Keratinocyte (primary cell): Measurements from ENCODE around the gene HOXB5. TPM values are rescaled to one million over a fixed set of nuclear protein-coding genes. Genes with fewer than 3 reads are reported as not detected.
A peak's percentile ranks its signal among the peaks of the same experiment; 100 is the strongest.

ENCODE experiments used
- DNase-seq: peaks from one replicate; pipeline ENCODE4 v3.0.0-alpha.2; 2011; ENCODE audit warnings: low read depth, missing footprints, low spot score
- FAIRE-seq: peaks from 2 replicates; lab custom pipeline; 2011; peaks lifted over from hg19 to GRCh38; lab: Jason Lieb, UNC
- H2AFZ ChIP-seq: 2 replicates; pipeline ENCODE4 v1.6.0; 2012; ENCODE audit warnings: low read length, control low read depth, inconsistent platforms; ENCODE audit not compliant: control insufficient read depth
- H3K27ac ChIP-seq: 2 replicates; pipeline ENCODE4 v1.5.1; 2011; ENCODE audit warnings: low read length; ENCODE audit not compliant: control insufficient read depth, insufficient read depth
- H3K27me3 ChIP-seq: 3 replicates; pipeline ENCODE4 v1.6.0; 2011; ENCODE audit warnings: low read length; ENCODE audit not compliant: control insufficient read depth, insufficient read depth; ENCODE audit errors: extremely low read depth
- H3K36me3 ChIP-seq, 2 experiments: 2 replicates in 1 of 2; 3 replicates in 1 of 2; pipeline ENCODE4 v1.5.1; 2011; ENCODE audit warnings: low read length in 2 of 2, mild to moderate bottlenecking in 1 of 2; ENCODE audit not compliant: control insufficient read depth in 2 of 2, insufficient read depth in 2 of 2; ENCODE audit errors: extremely low read depth in 1 of 2
- H3K4me1 ChIP-seq: 3 replicates; pipeline ENCODE4 v1.5.1; 2011; ENCODE audit warnings: low read length; ENCODE audit not compliant: control insufficient read depth, insufficient read depth; ENCODE audit errors: extremely low read depth
- H3K4me2 ChIP-seq: 3 replicates; pipeline ENCODE4 v1.6.0; 2011; ENCODE audit warnings: low read depth, low read length; ENCODE audit not compliant: control insufficient read depth, insufficient read depth; ENCODE audit errors: extremely low read depth
- H3K4me3 ChIP-seq, 3 experiments: fragments of 200-600 bp in 1 of 3; sonication (generic) in 1 of 3; 2 replicates in 2 of 3; 3 replicates in 1 of 3; pipeline ENCODE4 v1.5.1; 2011 to 2016; ENCODE audit warnings: low read length in 3 of 3, mild to moderate bottlenecking in 3 of 3, control low read depth in 2 of 3, inconsistent platforms in 1 of 3, low read depth in 1 of 3, mixed read lengths in 1 of 3, mixed run types in 1 of 3, moderate library complexity in 1 of 3; ENCODE audit not compliant: control insufficient read depth in 2 of 3, insufficient read depth in 2 of 3; ENCODE audit errors: extremely low read depth in 1 of 3
- H3K79me2 ChIP-seq: 2 replicates; pipeline ENCODE4 v1.6.0; 2012; ENCODE audit warnings: low read length; ENCODE audit not compliant: control insufficient read depth, insufficient read depth
- H3K9ac ChIP-seq: 3 replicates; pipeline ENCODE4 v1.6.0; 2011; ENCODE audit warnings: low read length; ENCODE audit not compliant: control insufficient read depth, insufficient read depth; ENCODE audit errors: extremely low read depth
- H3K9me1 ChIP-seq: 3 replicates; pipeline ENCODE4 v1.6.0; 2011; ENCODE audit warnings: low read length; ENCODE audit not compliant: control insufficient read depth, insufficient read depth; ENCODE audit errors: extremely low read depth
- H3K9me3 ChIP-seq: 2 replicates; pipeline ENCODE4 v1.5.1; 2012; ENCODE audit warnings: low read depth, low read length; ENCODE audit not compliant: control insufficient read depth
- H4K20me1 ChIP-seq: 3 replicates; pipeline ENCODE4 v1.6.0; 2011; ENCODE audit warnings: low read length; ENCODE audit not compliant: control insufficient read depth, insufficient read depth; ENCODE audit errors: extremely low read depth
- EZH2 ChIP-seq: IDR thresholded peaks from one replicate; pipeline ENCODE4 v1.6.1; 2012; ENCODE audit warnings: inconsistent platforms, mild to moderate bottlenecking, low read length, moderate library complexity
- dilution Hi-C: fragments of 300-500 bp; cut with MboI; formaldehyde crosslinking; loops from one replicate; pipeline ENCODE4 v1.7.0; 2020; ENCODE audit warnings: low sequenced_read_pairs; ENCODE audit not compliant: extremely low pct_ligation_motif_present
- polyA plus RNA-seq, 5 experiments: library from polyadenylated mRNA; depleted of rRNA in 3 of 5; stranded (reverse) in 3 of 5; stranded (forward) in 1 of 5; unstranded in 1 of 5; fragments of >200 nt; gene quantifications; 1 replicate in 1 of 5; 2 replicates in 3 of 5; 3 replicates in 1 of 5; pipeline versions ENCODE4 v1.2.1 to v1.2.3, GENCODE V29; 2011 to 2012; ENCODE audit warnings: missing spikeins in 2 of 5, low read depth in 1 of 5, low replicate concordance in 1 of 5
- TF ChIP-seq, protein P1 (sequence below), 3 experiments: IDR thresholded peaks in 1 of 3; conservative IDR thresholded peaks in 1 of 3; optimal IDR thresholded peaks in 1 of 3; 2 replicates in 2 of 3; 3 replicates in 1 of 3; pipeline versions ENCODE3 to v1.5.1; 2011; ENCODE audit warnings: low read length in 3 of 3, mild to moderate bottlenecking in 3 of 3, moderate library complexity in 2 of 3, control low read depth in 1 of 3, inconsistent platforms in 1 of 3; ENCODE audit not compliant: insufficient read depth in 2 of 3; ENCODE audit errors: extremely low read depth in 1 of 3

Gene HOXB5
- polyA plus RNA-seq, 1 donor (not counting 4 experiments of a cell fraction or from before 2014, with no cell fraction given), result not detected

DNA sequence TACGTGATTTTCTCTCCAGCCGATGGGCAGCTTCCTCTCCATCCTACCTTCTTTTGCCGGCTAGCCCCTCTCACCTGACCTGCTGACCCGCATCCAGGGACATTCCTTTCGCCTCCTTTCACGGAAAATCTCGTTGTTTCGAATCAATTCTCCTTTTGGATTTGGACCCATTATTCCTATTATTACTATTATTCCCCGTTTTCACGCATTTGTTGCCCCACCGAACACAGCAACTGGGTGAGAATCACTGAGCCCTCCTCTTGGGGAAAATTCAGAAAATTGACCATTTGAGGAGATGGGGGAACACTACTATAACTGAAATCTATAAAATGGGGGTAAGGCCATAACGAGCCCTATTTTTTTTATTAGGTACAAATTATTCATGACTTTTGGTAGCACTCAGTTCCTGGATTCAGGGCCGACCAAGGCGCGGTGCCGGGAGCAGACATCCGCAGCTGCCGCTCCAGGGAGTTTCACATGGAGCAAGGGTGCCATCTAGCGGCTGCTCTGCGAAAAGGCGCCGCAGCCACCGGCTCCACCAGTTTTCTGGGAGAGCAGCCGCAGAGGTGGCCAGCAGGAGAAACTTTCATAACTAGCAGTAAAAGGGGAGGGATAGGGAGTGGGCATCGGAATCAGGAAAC lies 24.8 kb upstream of the HOXB5 start:
- DNase-seq, result no peak
- Histone ChIP-seq H3K9ac (no peak overlapping the region), H3K9me3 (no peaks in the 10 kb centered on the region), H3K36me3 (no peaks in the 10 kb centered on the region), H3K4me2 (no peak overlapping the region), H3K27me3 (peaks cover 99% of the 10 kb centered on the region), H3K27ac (no peak overlapping the region), H3K4me1 (peaks cover 4% of the 10 kb centered on the region), H3K9me1 (peaks cover 2% of the 10 kb centered on the region), H4K20me1 (no peaks in the 10 kb centered on the region), H2AFZ (no peak overlapping the region), H3K4me3 (no peak overlapping the region), H3K79me2 (no peaks in the 10 kb centered on the region)
- TF ChIP-seq, protein P1, sequence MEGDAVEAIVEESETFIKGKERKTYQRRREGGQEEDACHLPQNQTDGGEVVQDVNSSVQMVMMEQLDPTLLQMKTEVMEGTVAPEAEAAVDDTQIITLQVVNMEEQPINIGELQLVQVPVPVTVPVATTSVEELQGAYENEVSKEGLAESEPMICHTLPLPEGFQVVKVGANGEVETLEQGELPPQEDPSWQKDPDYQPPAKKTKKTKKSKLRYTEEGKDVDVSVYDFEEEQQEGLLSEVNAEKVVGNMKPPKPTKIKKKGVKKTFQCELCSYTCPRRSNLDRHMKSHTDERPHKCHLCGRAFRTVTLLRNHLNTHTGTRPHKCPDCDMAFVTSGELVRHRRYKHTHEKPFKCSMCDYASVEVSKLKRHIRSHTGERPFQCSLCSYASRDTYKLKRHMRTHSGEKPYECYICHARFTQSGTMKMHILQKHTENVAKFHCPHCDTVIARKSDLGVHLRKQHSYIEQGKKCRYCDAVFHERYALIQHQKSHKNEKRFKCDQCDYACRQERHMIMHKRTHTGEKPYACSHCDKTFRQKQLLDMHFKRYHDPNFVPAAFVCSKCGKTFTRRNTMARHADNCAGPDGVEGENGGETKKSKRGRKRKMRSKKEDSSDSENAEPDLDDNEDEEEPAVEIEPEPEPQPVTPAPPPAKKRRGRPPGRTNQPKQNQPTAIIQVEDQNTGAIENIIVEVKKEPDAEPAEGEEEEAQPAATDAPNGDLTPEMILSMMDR (optimal IDR thresholded peaks at IDR 0.05 in 1 of 3, IDR thresholded peaks at IDR 0.05 in 1 of 3, conservative IDR thresholded peaks at IDR 0.05 in 1 of 3; ENCODE audit: extremely low read depth in 1 of 3, insufficient read depth in 2 of 3, low read length in 3 of 3), result peak; percentile 87 to 92 (median 91)
- peak; percentile 6 for TF ChIP-seq EZH2
- no peak for FAIRE-seq
- dilution Hi-C loops, result no loop called here

DNA sequence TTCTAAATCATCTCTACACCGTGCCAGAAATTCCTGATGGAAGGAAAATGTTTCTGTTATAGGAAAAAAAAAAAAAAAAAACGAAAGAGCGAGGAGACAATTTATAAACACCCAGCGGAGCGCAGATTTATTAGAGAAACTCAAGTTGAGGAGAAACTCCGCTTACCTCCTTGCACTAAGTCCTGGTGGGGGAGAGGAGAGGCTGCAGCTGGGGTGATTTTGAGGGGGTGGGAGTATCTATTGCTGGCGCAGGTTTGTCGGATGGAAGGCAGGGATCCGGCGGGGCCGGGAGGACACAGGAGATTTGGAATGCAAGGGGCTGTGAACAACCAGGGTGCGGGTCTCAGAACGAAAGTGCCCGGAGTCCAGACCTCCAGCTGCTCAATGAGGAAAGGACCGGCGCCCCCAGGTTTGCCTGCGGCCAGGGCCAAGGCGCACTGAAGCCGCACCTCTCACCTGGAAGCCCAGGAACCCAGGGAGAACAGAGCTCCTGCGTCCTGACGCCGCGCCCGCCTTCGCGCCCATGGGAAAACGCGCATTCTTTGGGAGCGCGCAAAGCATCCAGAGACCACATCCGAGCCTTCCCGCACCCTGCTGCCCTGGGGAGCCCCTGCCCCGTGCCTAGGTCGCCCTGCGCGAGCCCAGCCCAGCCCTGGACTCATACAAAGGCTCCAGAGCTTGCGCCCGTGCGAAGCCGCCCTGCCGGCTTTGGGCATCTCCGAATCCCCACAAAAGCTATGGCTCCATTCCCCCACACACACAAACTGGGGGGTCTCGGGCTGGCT lies 24.1 kb upstream of the HOXB5 start:
- TF ChIP-seq, protein P1 (optimal IDR thresholded peaks at IDR 0.05 in 1 of 3, IDR thresholded peaks at IDR 0.05 in 1 of 3, conservative IDR thresholded peaks at IDR 0.05 in 1 of 3; ENCODE audit: extremely low read depth in 1 of 3, insufficient read depth in 2 of 3, low read length in 3 of 3), result no peak
- TF ChIP-seq EZH2, result peak; percentile 98

More for the DNA sequence above, 24.1 kb upstream of the HOXB5 start:
- H3K27ac ChIP-seq, result no peak overlapping the region
- peaks cover 4% of the 10 kb centered on the region for H3K4me1 ChIP-seq
- no peaks in the 10 kb centered on the region for H3K9me3 ChIP-seq
- no peaks in the 10 kb centered on the region for H3K36me3 ChIP-seq
- H4K20me1 ChIP-seq, result no peaks in the 10 kb centered on the region
- DNase-seq, result no peak
- H3K27me3 ChIP-seq, result peaks cover 99% of the 10 kb centered on the region
- H3K9ac ChIP-seq, result no peak overlapping the region
- H3K9me1 ChIP-seq, result peaks cover 2% of the 10 kb centered on the region
- FAIRE-seq, result no peak
- no peak overlapping the region for H3K4me3 ChIP-seq
- no peak overlapping the region for H2AFZ ChIP-seq
- no peaks in the 10 kb centered on the region for H3K79me2 ChIP-seq
- H3K4me2 ChIP-seq, result no peak overlapping the region
- dilution Hi-C loops, result no loop called here
